Keratinocyte (primary cell): ENCODE data around the gene HOXD11. TPM values are rescaled to one million over a fixed set of nuclear protein-coding genes. Genes with fewer than 3 reads are reported as not detected.

ENCODE experiments used
- DNase-seq: peaks from one replicate; pipeline ENCODE4 v3.0.0-alpha.2; 2011; ENCODE audit warnings: low read depth, missing footprints, low spot score
- FAIRE-seq: peaks from 2 replicates; lab custom pipeline; 2011; peaks lifted over from hg19 to GRCh38; lab: Jason Lieb, UNC
- H2AFZ ChIP-seq: 2 replicates; pipeline ENCODE4 v1.6.0; 2012; ENCODE audit warnings: low read length, control low read depth, inconsistent platforms; ENCODE audit not compliant: control insufficient read depth
- H3K27ac ChIP-seq: 2 replicates; pipeline ENCODE4 v1.5.1; 2011; ENCODE audit warnings: low read length; ENCODE audit not compliant: control insufficient read depth, insufficient read depth
- H3K27me3 ChIP-seq: 3 replicates; pipeline ENCODE4 v1.6.0; 2011; ENCODE audit warnings: low read length; ENCODE audit not compliant: control insufficient read depth, insufficient read depth; ENCODE audit errors: extremely low read depth
- H3K36me3 ChIP-seq, 2 experiments: 2 replicates in 1 of 2; 3 replicates in 1 of 2; pipeline ENCODE4 v1.5.1; 2011; ENCODE audit warnings: low read length in 2 of 2, mild to moderate bottlenecking in 1 of 2; ENCODE audit not compliant: control insufficient read depth in 2 of 2, insufficient read depth in 2 of 2; ENCODE audit errors: extremely low read depth in 1 of 2
- H3K4me1 ChIP-seq: 3 replicates; pipeline ENCODE4 v1.5.1; 2011; ENCODE audit warnings: low read length; ENCODE audit not compliant: control insufficient read depth, insufficient read depth; ENCODE audit errors: extremely low read depth
- H3K4me2 ChIP-seq: 3 replicates; pipeline ENCODE4 v1.6.0; 2011; ENCODE audit warnings: low read depth, low read length; ENCODE audit not compliant: control insufficient read depth, insufficient read depth; ENCODE audit errors: extremely low read depth
- H3K4me3 ChIP-seq, 3 experiments: fragments of 200-600 bp in 1 of 3; sonication (generic) in 1 of 3; 2 replicates in 2 of 3; 3 replicates in 1 of 3; pipeline ENCODE4 v1.5.1; 2011 to 2016; ENCODE audit warnings: low read length in 3 of 3, mild to moderate bottlenecking in 3 of 3, control low read depth in 2 of 3, inconsistent platforms in 1 of 3, low read depth in 1 of 3, mixed read lengths in 1 of 3, mixed run types in 1 of 3, moderate library complexity in 1 of 3; ENCODE audit not compliant: control insufficient read depth in 2 of 3, insufficient read depth in 2 of 3; ENCODE audit errors: extremely low read depth in 1 of 3
- H3K79me2 ChIP-seq: 2 replicates; pipeline ENCODE4 v1.6.0; 2012; ENCODE audit warnings: low read length; ENCODE audit not compliant: control insufficient read depth, insufficient read depth
- H3K9ac ChIP-seq: 3 replicates; pipeline ENCODE4 v1.6.0; 2011; ENCODE audit warnings: low read length; ENCODE audit not compliant: control insufficient read depth, insufficient read depth; ENCODE audit errors: extremely low read depth
- H3K9me1 ChIP-seq: 3 replicates; pipeline ENCODE4 v1.6.0; 2011; ENCODE audit warnings: low read length; ENCODE audit not compliant: control insufficient read depth, insufficient read depth; ENCODE audit errors: extremely low read depth
- H3K9me3 ChIP-seq: 2 replicates; pipeline ENCODE4 v1.5.1; 2012; ENCODE audit warnings: low read depth, low read length; ENCODE audit not compliant: control insufficient read depth
- H4K20me1 ChIP-seq: 3 replicates; pipeline ENCODE4 v1.6.0; 2011; ENCODE audit warnings: low read length; ENCODE audit not compliant: control insufficient read depth, insufficient read depth; ENCODE audit errors: extremely low read depth
- CTCF ChIP-seq, 3 experiments: IDR thresholded peaks in 1 of 3; conservative IDR thresholded peaks in 1 of 3; optimal IDR thresholded peaks in 1 of 3; 2 replicates in 2 of 3; 3 replicates in 1 of 3; pipeline versions ENCODE3 to v1.5.1; 2011; ENCODE audit warnings: low read length in 3 of 3, mild to moderate bottlenecking in 3 of 3, moderate library complexity in 2 of 3, control low read depth in 1 of 3, inconsistent platforms in 1 of 3; ENCODE audit not compliant: insufficient read depth in 2 of 3; ENCODE audit errors: extremely low read depth in 1 of 3
- EZH2 ChIP-seq: IDR thresholded peaks from one replicate; pipeline ENCODE4 v1.6.1; 2012; ENCODE audit warnings: inconsistent platforms, mild to moderate bottlenecking, low read length, moderate library complexity
- dilution Hi-C: fragments of 300-500 bp; cut with MboI; formaldehyde crosslinking; loops from one replicate; pipeline ENCODE4 v1.7.0; 2020; ENCODE audit warnings: low sequenced_read_pairs; ENCODE audit not compliant: extremely low pct_ligation_motif_present
- polyA plus RNA-seq, 5 experiments: library from polyadenylated mRNA; depleted of rRNA in 3 of 5; stranded (reverse) in 3 of 5; stranded (forward) in 1 of 5; unstranded in 1 of 5; fragments of >200 nt; gene quantifications; 1 replicate in 1 of 5; 2 replicates in 3 of 5; 3 replicates in 1 of 5; pipeline versions ENCODE4 v1.2.1 to v1.2.3, GENCODE V29; 2011 to 2012; ENCODE audit warnings: missing spikeins in 2 of 5, low read depth in 1 of 5, low replicate concordance in 1 of 5

The HOXD11 gene
- polyA plus RNA-seq, 1 donor (not counting 4 experiments of a cell fraction or from before 2014, with no cell fraction given) = not detected

GRCh38 chr2:176146101-176146500, 39.0 kb downstream of the HOXD11 start:
- Histone ChIP-seq H3K4me3 (no peak overlapping the region), H3K9me1 (no peaks in the 10 kb centered on the region), H3K4me1 (no peaks in the 10 kb centered on the region), H2AFZ (no peak overlapping the region), H3K36me3 (no peaks in the 10 kb centered on the region), H3K9ac (no peak overlapping the region), H3K27me3 (peaks cover 80% of the 10 kb centered on the region), H3K27ac (no peak overlapping the region), H3K9me3 (no peaks in the 10 kb centered on the region), H4K20me1 (no peaks in the 10 kb centered on the region), H3K79me2 (no peaks in the 10 kb centered on the region), H3K4me2 (no peak overlapping the region)
- dilution Hi-C loops = no loop called here
- no peak for TF ChIP-seq EZH2
- no peak for TF ChIP-seq CTCF (optimal IDR thresholded peaks at IDR 0.05 in 1 of 3, IDR thresholded peaks at IDR 0.05 in 1 of 3, conservative IDR thresholded peaks at IDR 0.05 in 1 of 3; ENCODE audit: extremely low read depth in 1 of 3, insufficient read depth in 2 of 3, low read length in 3 of 3)
- DNase-seq = no peak
- no peak for FAIRE-seq

- no peaks in the 10 kb centered on the region for H3K9me3 ChIP-seq
- dilution Hi-C loops = no loop called here
- no peak overlapping the region for H3K9ac ChIP-seq
- H3K9me1 ChIP-seq = no peaks in the 10 kb centered on the region
- no peaks in the 10 kb centered on the region for H3K79me2 ChIP-seq
- H3K27ac ChIP-seq = no peak overlapping the region
- no peak overlapping the region for H3K4me3 ChIP-seq
- no peaks in the 10 kb centered on the region for H3K4me1 ChIP-seq
- H2AFZ ChIP-seq = no peak overlapping the region
- no peak overlapping the region for H3K4me2 ChIP-seq
- DNase-seq (no peak), FAIRE-seq (no peak)
- TF ChIP-seq CTCF (optimal IDR thresholded peaks at IDR 0.05 in 1 of 3, IDR thresholded peaks at IDR 0.05 in 1 of 3, conservative IDR thresholded peaks at IDR 0.05 in 1 of 3; ENCODE audit: extremely low read depth in 1 of 3, insufficient read depth in 2 of 3, low read length in 3 of 3) (no peak), EZH2 (no peak)
- peaks cover 80% of the 10 kb centered on the region for H3K27me3 ChIP-seq
- no peaks in the 10 kb centered on the region for H3K36me3 ChIP-seq
- no peaks in the 10 kb centered on the region for H4K20me1 ChIP-seq
These were observed 39.6 kb downstream of the HOXD11 start for GRCh38 chr2:176146645-176147044.
